ENCODE results near the gene NUBP2. TPM values are rescaled to one million over a fixed set of nuclear protein-coding genes. Genes with fewer than 3 reads are reported as not detected.

The NUBP2 gene
- polyA plus RNA-seq, 12 donors, result 30.4 to 52.7 (median 33.3) TPM; not detected in 1

- DNase-seq, result no peak
These were observed 12.2 kb upstream of the NUBP2 start for GRCh38 chr16:1770328-1771187.

DNA sequence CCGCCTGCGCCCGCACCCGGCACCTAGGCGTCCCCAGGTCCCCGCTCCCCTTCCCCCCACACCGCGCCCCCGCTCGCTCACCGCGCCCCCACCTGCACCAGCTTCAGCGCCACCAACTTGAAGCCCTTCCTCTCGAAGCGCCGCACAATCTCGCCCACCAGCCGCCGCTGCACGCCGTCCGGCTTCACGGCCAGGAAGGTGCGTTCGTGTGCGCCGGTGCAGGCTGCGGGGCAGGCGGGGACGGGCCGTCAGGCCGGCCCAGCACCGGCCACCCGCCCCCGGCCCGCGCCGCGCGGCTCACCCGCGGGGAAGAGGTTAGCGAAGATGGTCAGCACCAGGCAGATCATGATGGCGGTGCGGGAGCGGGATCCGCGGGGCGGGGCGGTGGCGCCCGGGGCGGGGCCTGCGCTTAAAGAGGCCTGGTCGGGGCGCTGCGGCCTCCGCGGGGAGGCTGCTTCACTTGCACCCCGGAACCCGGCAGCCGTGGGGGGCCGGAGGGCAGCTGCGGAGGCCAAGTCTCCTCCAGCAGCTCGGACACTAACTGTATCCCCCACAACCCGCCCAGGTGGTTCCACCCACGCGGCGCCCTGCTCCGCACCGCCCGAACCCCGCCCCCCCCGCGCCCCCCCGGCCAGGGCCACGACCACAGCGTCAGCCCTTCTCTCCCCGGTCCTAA is 11.4 kb upstream of the NUBP2 start, which contains the start of gene NME3:
Gene NME3 (minus strand): TSS at position 356 of the 676 bp plus-strand sequence. CDS start 9 bp downstream, at position 347.
- peak; percentile 74 for DNase-seq

GRCh38 chr16:1771864-1772361 is 10.8 kb upstream of the NUBP2 start:
- DNase-seq, result no peak

GRCh38 chr16:1772362-1772907 is 10.3 kb upstream of the NUBP2 start, which contains the start of gene EME2:
Gene EME2 (plus strand): TSS chr16:1772810. CDS start chr16:1773228, 418 bp downstream.
- DNase-seq, result no peak

GRCh38 chr16:1772908-1773702 is 9.7 kb upstream of the NUBP2 start, which contains the start of gene MRPS34:
Gene MRPS34 (minus strand): TSS chr16:1773134. CDS start chr16:1773119, 15 bp downstream.
- peak; percentile 87 for DNase-seq

DNA sequence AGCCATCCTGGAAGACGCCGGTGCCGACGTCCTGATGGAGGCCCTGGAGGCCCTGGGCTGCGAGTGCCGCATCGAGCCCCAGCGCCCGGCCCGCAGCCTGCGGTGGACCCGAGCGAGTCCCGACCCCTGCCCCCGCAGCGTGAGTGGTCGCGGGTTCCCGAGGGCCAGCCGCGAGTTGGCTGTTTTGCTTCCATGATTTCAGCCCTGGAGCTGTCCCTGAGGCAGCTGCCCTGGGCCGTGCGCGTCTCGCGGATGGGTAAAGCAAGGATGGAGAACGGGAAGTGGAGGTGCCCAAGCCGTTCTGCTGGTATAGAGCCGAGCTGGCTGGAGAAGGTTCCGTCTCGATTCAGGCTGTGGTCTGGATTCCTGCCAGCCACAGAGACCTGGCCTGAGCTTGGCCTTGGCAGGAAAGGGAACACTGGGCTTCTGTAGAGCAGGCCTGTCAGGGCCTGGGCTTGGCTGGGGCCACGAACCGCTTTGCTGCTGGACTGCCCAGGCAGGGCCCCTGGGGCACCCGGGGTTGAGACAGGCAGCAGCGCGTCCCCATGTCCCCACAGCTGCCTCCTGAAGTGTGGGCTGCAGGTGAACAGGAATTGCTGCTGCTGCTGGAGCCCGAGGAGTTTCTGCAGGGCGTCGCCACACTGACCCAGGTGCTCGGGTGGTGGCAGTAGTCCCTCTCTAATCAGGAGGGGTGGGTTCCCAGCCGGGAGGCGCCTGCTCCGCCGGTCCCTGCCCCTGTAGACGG is 8.9 kb upstream of the NUBP2 start:
- no peak for DNase-seq

- no peak for DNase-seq
These were observed 8.3 kb upstream of the NUBP2 start for GRCh38 chr16:1774448-1774780.

GRCh38 chr16:1775006-1775845 is 7.5 kb upstream of the NUBP2 start:
- DNase-seq, result no peak

- no peak for DNase-seq
These were observed 6.7 kb upstream of the NUBP2 start for GRCh38 chr16:1775846-1776671.

DNA sequence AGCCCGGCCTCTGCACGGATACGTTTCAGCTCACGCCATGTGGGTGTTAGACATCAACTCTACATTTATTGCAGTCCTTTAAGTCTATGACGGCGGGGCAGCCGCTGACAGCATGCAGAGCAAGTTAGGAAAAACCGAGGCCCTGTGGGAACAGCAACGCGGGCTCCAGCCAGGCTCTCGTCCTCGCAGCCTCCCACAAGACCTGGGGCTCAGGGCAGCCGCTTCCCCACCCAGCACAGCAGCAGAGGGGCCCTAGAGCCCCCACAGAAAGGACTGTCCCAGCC is 6.1 kb upstream of the NUBP2 start:
- DNase-seq, result no peak

DNA sequence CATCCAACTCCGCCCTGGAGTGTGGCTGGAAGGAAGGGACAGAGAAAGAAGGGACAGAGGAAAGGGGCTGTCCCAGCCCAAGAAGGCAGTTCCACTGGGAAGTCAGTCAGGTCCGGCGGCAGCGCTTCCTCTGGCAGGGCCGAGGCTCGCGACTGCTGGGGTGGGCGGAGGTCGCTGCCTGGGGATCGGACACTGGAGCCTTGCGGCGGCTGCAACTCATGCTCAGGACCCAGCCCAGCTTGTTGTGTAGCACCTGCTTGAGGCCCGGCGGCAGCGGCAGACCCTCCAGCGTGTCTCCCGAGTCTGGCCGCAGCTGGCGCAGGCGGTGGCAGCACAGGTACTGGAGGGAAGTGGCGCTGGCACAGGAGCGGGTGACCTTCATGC is 5.8 kb upstream of the NUBP2 start:
- DNase-seq, result no peak

DNA sequence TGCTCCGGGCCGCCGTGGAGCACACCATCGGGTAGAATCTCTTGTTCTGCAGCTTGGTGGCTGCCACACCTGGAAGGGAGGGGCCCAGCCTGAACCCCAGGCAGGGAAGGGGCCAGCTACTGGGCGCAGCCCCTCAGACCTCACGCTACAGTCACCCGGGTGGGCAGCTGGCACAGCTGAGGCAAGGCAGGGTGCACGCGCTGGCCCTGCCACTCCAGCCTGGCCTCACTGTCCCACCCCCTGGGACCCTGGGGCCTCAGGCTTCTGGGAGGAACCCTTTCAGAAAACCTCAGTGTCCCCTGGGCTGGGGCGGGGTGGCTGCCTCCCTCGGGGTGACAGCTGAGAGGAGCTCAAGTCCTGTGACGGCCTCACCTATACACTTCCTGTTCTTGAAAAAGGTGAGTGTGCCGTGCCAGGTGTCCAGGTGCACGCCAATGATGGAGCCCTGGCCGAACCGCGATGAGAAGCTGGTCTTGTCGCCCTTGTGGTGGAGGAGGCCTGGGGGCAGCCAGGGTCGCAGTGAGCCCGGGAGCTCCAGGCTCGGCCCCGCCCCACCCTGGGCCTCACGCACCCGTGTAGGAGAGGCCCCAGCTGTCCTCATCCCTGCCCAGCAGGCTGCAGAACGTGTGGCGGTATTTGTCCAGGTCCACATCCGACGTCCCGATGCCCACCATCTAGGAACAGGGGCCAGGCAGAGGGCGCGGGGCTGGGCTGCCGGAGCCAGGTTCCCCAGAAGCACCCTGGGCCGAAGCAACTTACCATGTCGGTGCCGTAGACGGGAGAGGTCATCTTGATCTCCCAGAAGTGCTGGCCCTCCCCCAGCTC is 5.2 kb upstream of the NUBP2 start:
- DNase-seq, result no peak

GRCh38 chr16:1778200-1779179 is 4.3 kb upstream of the NUBP2 start:
- no peak for DNase-seq

DNA sequence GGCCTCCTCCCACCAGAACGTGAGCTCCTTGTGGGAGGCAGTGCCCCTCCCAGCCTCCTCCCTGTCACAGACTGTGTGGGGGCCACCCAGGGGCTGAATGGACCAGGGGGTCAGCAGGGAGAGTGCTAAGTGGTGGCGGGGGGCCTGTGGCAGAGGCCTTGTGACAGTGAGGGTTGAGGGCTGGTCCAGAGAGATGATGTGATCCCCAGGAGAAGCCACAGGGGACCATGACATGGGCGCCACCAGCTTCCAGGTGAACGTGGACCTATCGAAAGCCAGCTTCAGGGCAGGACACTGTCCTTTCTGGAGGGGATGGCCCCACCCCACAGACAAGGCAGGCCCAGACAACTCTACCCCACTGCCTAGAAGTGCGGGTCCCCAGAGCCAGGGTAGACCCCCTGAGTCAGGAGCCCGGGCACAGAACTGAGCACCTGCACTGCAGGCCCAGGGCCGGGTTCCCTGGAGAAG is 3.5 kb upstream of the NUBP2 start:
- no peak for DNase-seq

DNA sequence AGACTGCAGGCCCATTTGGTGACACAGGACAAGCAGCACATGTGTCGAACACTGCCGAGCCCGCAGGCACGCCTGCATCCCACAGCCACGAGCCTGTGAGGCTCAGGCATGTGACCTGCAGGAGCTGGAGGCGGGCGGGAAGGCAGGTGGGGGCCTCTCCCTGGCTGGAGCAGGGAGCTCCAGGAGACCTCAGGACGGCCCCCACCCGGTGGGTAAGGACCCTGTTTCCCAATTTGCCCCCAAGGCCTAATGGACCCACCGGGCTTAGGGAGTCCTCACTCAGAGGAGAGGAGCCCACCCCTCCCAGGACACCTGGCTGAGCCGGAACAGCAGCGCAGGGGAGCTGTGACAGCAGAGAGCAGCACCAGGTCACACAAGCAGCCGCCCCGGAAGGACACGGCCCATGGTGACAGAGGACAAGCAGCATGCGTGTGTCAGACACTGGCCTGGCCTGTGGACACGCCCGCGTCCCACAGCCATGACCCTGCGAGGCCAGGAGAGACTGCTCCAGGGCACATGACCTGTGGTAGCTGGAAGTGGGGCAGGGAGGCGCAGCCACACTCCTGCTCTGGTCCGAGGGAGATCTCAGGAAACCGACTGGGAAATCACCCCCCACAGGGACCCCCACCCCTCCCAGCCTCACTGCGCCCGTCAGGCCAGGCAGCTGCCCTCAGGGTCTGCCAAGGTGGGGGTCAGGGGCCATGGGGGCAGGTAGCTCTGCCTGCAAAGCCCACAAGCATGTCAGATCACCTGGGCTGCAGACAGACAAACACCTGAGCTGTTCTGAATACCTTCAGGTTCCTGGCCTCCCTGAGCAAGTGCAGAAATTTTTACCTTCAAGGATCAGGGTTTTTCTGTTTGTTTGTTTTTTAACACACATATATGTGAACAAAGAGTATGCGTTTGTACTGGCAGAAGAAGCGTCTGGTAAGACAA is 2.8 kb upstream of the NUBP2 start:
- no peak for DNase-seq

GRCh38 chr16:1780677-1781072 is 2.1 kb upstream of the NUBP2 start:
- DNase-seq, result no peak

Data from muscle of arm (tissue), 12 donors.